DOHH2 (cell line): ENCODE measurements around the gene RBM3.
"Not testable (repeated sequence)": the region's sequence is repeated elsewhere in the genome, so short reads cannot be mapped to it uniquely, and the experiment has no call there.

Experiments
- H3F3A ChIP-seq: fragments of 200-600 bp; sonication (generic), shearing (Covaris generic); 2 replicates; pipeline ENCODE4 v1.6.0; 2016; ENCODE audit warnings: antibody characterized with exemption, mild to moderate bottlenecking; ENCODE audit not compliant: control insufficient read depth, insufficient read depth
- H3K27ac ChIP-seq: fragments of 200-600 bp; sonication (generic); 2 replicates; pipeline ENCODE4 v1.5.1; 2014; ENCODE audit warnings: low read depth, mild to moderate bottlenecking, low read length, moderate library complexity
- H3K27me3 ChIP-seq: fragments of 200-600 bp; sonication (generic); 2 replicates; pipeline ENCODE4 v1.6.1; 2014; ENCODE audit warnings: mild to moderate bottlenecking, low read length, mixed read lengths; ENCODE audit not compliant: control insufficient read depth
- H3K36me3 ChIP-seq: fragments of 200-600 bp; sonication (generic); 2 replicates; pipeline ENCODE4 v1.6.1; 2014; ENCODE audit warnings: mild to moderate bottlenecking, low read length, moderate library complexity, mixed read lengths; ENCODE audit not compliant: control insufficient read depth
- H3K4me1 ChIP-seq: fragments of 200-600 bp; sonication (generic); 2 replicates; pipeline ENCODE4 v1.6.1; 2014; ENCODE audit warnings: mild to moderate bottlenecking, low read length, mixed read lengths; ENCODE audit not compliant: control insufficient read depth
- H3K4me2 ChIP-seq: fragments of 200-600 bp; sonication (generic); 2 replicates; pipeline ENCODE4 v1.6.0; 2014; ENCODE audit warnings: mild to moderate bottlenecking, low read length, moderate library complexity
- H3K4me3 ChIP-seq: fragments of 200-600 bp; sonication (generic); 2 replicates; pipeline ENCODE4 v1.5.1; 2014; ENCODE audit warnings: mild to moderate bottlenecking, low read length, mixed read lengths
- H3K79me2 ChIP-seq: fragments of 200-600 bp; sonication (generic); 2 replicates; pipeline ENCODE4 v1.6.1; 2014; ENCODE audit warnings: mild to moderate bottlenecking, low read length, mixed read lengths; ENCODE audit not compliant: control insufficient read depth
- H3K9me2 ChIP-seq: fragments of 200-600 bp; sonication (generic); replicated peaks from 2 replicates; pipeline ENCODE4 v1.6.1; 2014; ENCODE audit warnings: mild to moderate bottlenecking, low read length, mixed read lengths; ENCODE audit not compliant: control insufficient read depth
- H3K9me3 ChIP-seq: fragments of 200-600 bp; sonication (generic); 2 replicates; pipeline ENCODE4 v1.6.1; 2014; ENCODE audit warnings: antibody characterized with exemption, low read length, mixed read lengths; ENCODE audit not compliant: control insufficient read depth, insufficient read depth
- H4K20me1 ChIP-seq: fragments of 200-600 bp; sonication (generic); 2 replicates; pipeline ENCODE4 v1.6.0; 2014; ENCODE audit warnings: low read depth, mild to moderate bottlenecking, antibody characterized with exemption, low read length, moderate library complexity; ENCODE audit not compliant: control insufficient read depth, insufficient read depth
- CTCF ChIP-seq: fragments of 200-600 bp; sonication (generic); IDR thresholded peaks from one replicate; pipeline ENCODE4 v1.5.1; 2014; ENCODE audit warnings: antibody characterized with exemption, mild to moderate bottlenecking, low read depth, low read length; ENCODE audit not compliant: poor library complexity, severe bottlenecking
- EZH2phosphoT487 ChIP-seq: fragments of 200-600 bp; sonication (generic); IDR thresholded peaks from 2 replicates; pipeline ENCODE4 v1.6.1; 2017; ENCODE audit warnings: borderline replicate concordance, mild to moderate bottlenecking, antibody characterized with exemption, low read length, moderate library complexity, mixed read lengths

The RBM3 gene

GRCh38 chrX:48541140-48541814 lies 33.0 kb upstream of the RBM3 start:
- Histone ChIP-seq H3K27ac (no peak overlapping the region), H4K20me1 (no peaks in the 10 kb centered on the region), H3K36me3 (peaks cover 8% of the 10 kb centered on the region), H3K27me3 (no peaks in the 10 kb centered on the region), H3F3A (no peaks in the 10 kb centered on the region), H3K79me2 (peaks cover 16% of the 10 kb centered on the region), H3K4me3 (no peak overlapping the region; the same call in 1 of the 2 replicates), H3K4me2 (peak overlapping the region; percentile 86), H3K4me1 (peaks cover 19% of the 10 kb centered on the region), H3K9me2 (no peaks in the 10 kb centered on the region), H3K9me3 (no peaks in the 10 kb centered on the region)
- TF ChIP-seq CTCF (no peak), EZH2phosphoT487 (no peak)

GRCh38 chrX:48548871-48549270 lies 25.4 kb upstream of the RBM3 start:
- no peaks in the 10 kb centered on the region for H3K9me2 ChIP-seq
- H3K36me3 ChIP-seq = peaks cover 5% of the 10 kb centered on the region
- no peak for TF ChIP-seq EZH2phosphoT487
- TF ChIP-seq CTCF = no peak
- H3K9me3 ChIP-seq = no peaks in the 10 kb centered on the region
- peaks cover 14% of the 10 kb centered on the region for H3K4me1 ChIP-seq
- H3K27me3 ChIP-seq = no peaks in the 10 kb centered on the region
- no peak overlapping the region for H3K4me2 ChIP-seq
- H3K27ac ChIP-seq = no peak overlapping the region
- no peaks in the 10 kb centered on the region for H4K20me1 ChIP-seq
- H3K4me3 ChIP-seq = no peak overlapping the region
- no peaks in the 10 kb centered on the region for H3K79me2 ChIP-seq
- H3F3A ChIP-seq = no peaks in the 10 kb centered on the region

- H3K4me2 ChIP-seq, H3K27me3 ChIP-seq, H3K79me2 ChIP-seq, H3K4me3 ChIP-seq, H3F3A ChIP-seq, H3K4me1 ChIP-seq, H3K9me2 ChIP-seq, H4K20me1 ChIP-seq, H3K27ac ChIP-seq, H3K9me3 ChIP-seq: not testable (repeated sequence)
- H3K36me3 ChIP-seq = peaks cover 11% of the 10 kb centered on the region; the same call in 1 of the 2 replicates
Measured at GRCh38 chrX:48555731-48556325, 18.5 kb upstream of the RBM3 start.

GRCh38 chrX:48558271-48558670 lies 16.0 kb upstream of the RBM3 start:
- H3K4me2 ChIP-seq = no peak overlapping the region
- TF ChIP-seq EZH2phosphoT487 (no peak), CTCF (no peak)
- no peak overlapping the region for H3K4me3 ChIP-seq
- no peaks in the 10 kb centered on the region for H3K4me1 ChIP-seq
- H3K27ac ChIP-seq = no peak overlapping the region
- H3K9me2 ChIP-seq = no peaks in the 10 kb centered on the region
- no peaks in the 10 kb centered on the region for H4K20me1 ChIP-seq
- H3K36me3 ChIP-seq = peaks cover 13% of the 10 kb centered on the region
- no peaks in the 10 kb centered on the region for H3K79me2 ChIP-seq
- H3K9me3 ChIP-seq = no peaks in the 10 kb centered on the region
- no peaks in the 10 kb centered on the region for H3F3A ChIP-seq
- H3K27me3 ChIP-seq = no peaks in the 10 kb centered on the region
